Calu3 (cell line): Measurements from ENCODE around the gene KCNH2. TPM values are rescaled to one million over a fixed set of nuclear protein-coding genes. Genes with fewer than 3 reads are reported as not detected.

Experiments
- BruUV-seq: library from RNA; stranded (reverse); fragments of 400-500 nt; replicated peaks from 2 replicates; lab custom pipeline; 2021; lab: Mats Ljungman, UMichigan
- CTCF ChIA-PET: fragments of 300-600 bp; sonication (Branson Sonifier 250); formaldehyde crosslinking; loops from one replicate; lab custom pipeline; 2022; ENCODE audit warnings: antibody characterized with exemption; lab: Charles Lee
- DNase-seq: peaks from one replicate; pipeline ENCODE4 v3.0.0; 2022
- H3K27ac Mint-ChIP-seq: one replicate; pipeline ENCODE4 v1.8.0; 2022; ENCODE audit warnings: mixed read lengths; ENCODE audit not compliant: unreplicated experiment
- H3K27me3 Mint-ChIP-seq: one replicate; pipeline ENCODE4 v1.8.0; 2022; ENCODE audit warnings: mixed read lengths; ENCODE audit not compliant: unreplicated experiment
- H3K36me3 Mint-ChIP-seq: one replicate; pipeline ENCODE4 v1.8.0; 2022; ENCODE audit warnings: mild to moderate bottlenecking, moderate library complexity, mixed read lengths; ENCODE audit not compliant: insufficient read depth, unreplicated experiment
- H3K4me1 Mint-ChIP-seq: one replicate; pipeline ENCODE4 v1.8.0; 2022; ENCODE audit warnings: mild to moderate bottlenecking, low read depth, mixed read lengths; ENCODE audit not compliant: unreplicated experiment
- H3K4me3 Mint-ChIP-seq: one replicate; pipeline ENCODE4 v1.8.0; 2022; ENCODE audit warnings: mild to moderate bottlenecking, low read depth, moderate library complexity, mixed read lengths; ENCODE audit not compliant: unreplicated experiment
- H3K9me3 Mint-ChIP-seq: one replicate; pipeline ENCODE4 v1.8.0; 2022; ENCODE audit warnings: low read depth, mixed read lengths; ENCODE audit not compliant: unreplicated experiment
- CTCF ChIP-seq: fragments of 200-600 bp; IDR thresholded peaks from one replicate; pipeline ENCODE4 v1.8.0; 2022; ENCODE audit warnings: antibody characterized with exemption; ENCODE audit not compliant: unreplicated experiment
- intact Hi-C: fragments of 100-400 bp; cut with micrococcal nuclease; formaldehyde crosslinking; loops from one replicate; pipeline ENCODE4 v1.10.0; 2022; ENCODE audit not compliant: unreplicated experiment
- total RNA-seq: library from RNA; stranded (reverse); gene quantifications from 2 replicates; pipeline ENCODE4 v1.2.3, GENCODE V29; 2022

Gene KCNH2
- total RNA-seq, 1 experiment from 2014 or later = 0.45 TPM

- Mint-ChIP-seq H3K9me3 (no peaks in the 10 kb centered on the region), H3K4me3 (no peak overlapping the region), H3K4me1 (no peaks in the 10 kb centered on the region), H3K27me3 (peaks cover 69% of the 10 kb centered on the region), H3K27ac (no peak overlapping the region), H3K36me3 (no peaks in the 10 kb centered on the region)
- no peak for DNase-seq
- no peak for TF ChIP-seq CTCF
- CTCF ChIA-PET = interaction anchor here (0.9 kb wide), 1 partner anchor 10 kb away, joined by 4 read pairs; no protein-coding TSS in a partner anchor
- intact Hi-C loops = no loop called here
- BruUV-seq = no TSS peak
Observed at GRCh38 chr7:150943453-150943814, 34.7 kb downstream of the KCNH2 start.

GRCh38 chr7:150942591-150943452 is 35.3 kb downstream of the KCNH2 start:
- CTCF ChIA-PET = interaction anchor here (0.9 kb wide), 1 partner anchor 11 kb away, joined by 4 read pairs; no protein-coding TSS in a partner anchor
- BruUV-seq = no TSS peak
- TF ChIP-seq CTCF = no peak
- H3K4me3 Mint-ChIP-seq = no peak overlapping the region
- peaks cover 69% of the 10 kb centered on the region for H3K27me3 Mint-ChIP-seq
- H3K4me1 Mint-ChIP-seq = no peaks in the 10 kb centered on the region
- H3K36me3 Mint-ChIP-seq = no peaks in the 10 kb centered on the region
- H3K9me3 Mint-ChIP-seq = no peaks in the 10 kb centered on the region
- intact Hi-C loops = no loop called here
- no peak for DNase-seq
- no peak overlapping the region for H3K27ac Mint-ChIP-seq

GRCh38 chr7:150942001-150942590 is 36.0 kb downstream of the KCNH2 start:
- Mint-ChIP-seq H3K36me3 (no peaks in the 10 kb centered on the region), H3K27me3 (peaks cover 69% of the 10 kb centered on the region), H3K4me3 (no peak overlapping the region), H3K9me3 (no peaks in the 10 kb centered on the region), H3K27ac (no peak overlapping the region), H3K4me1 (no peaks in the 10 kb centered on the region)
- DNase-seq = peak; percentile 23
- CTCF ChIA-PET = no interaction called here
- no peak for TF ChIP-seq CTCF
- intact Hi-C loops = no loop called here
- no TSS peak for BruUV-seq

- H3K36me3 Mint-ChIP-seq = no peaks in the 10 kb centered on the region
- H3K27me3 Mint-ChIP-seq = peaks cover 69% of the 10 kb centered on the region
- TF ChIP-seq CTCF = no peak
- no peaks in the 10 kb centered on the region for H3K4me1 Mint-ChIP-seq
- CTCF ChIA-PET = no interaction called here
- H3K9me3 Mint-ChIP-seq = no peaks in the 10 kb centered on the region
- intact Hi-C loops = no loop called here
- no peak overlapping the region for H3K4me3 Mint-ChIP-seq
- H3K27ac Mint-ChIP-seq = no peak overlapping the region
- BruUV-seq = no TSS peak
- DNase-seq = no peak
Observed at GRCh38 chr7:150941351-150942000, 36.6 kb downstream of the KCNH2 start.
